CD4-positive, alpha-beta T cell treated with Interleukin-21 for 1 hour (primary cell): ENCODE results near the gene GSTA3.
"Not testable (repeated sequence)": the region's sequence is repeated elsewhere in the genome, so short reads cannot be mapped to it uniquely, and the experiment has no call there.

Experiments
- DNase-seq: peaks from one replicate; pipeline ENCODE4 v3.0.0-alpha.2; 2020

The GSTA3 gene

GRCh38 chr6:52909531-52909930 is at the start of gene GSTA3:
GSTA3 (minus strand) TSS chr6:52909698; CDS start chr6:52905834, 3,864 bp downstream.
- DNase-seq: no peak

- DNase-seq: no peak
These were observed 49.2 kb upstream of the GSTA3 start for GRCh38 chr6:52958546-52959255.

- no peak for DNase-seq
These were observed 46.4 kb upstream of the GSTA3 start for GRCh38 chr6:52955871-52956270.

- no peak for DNase-seq
These were observed 44.7 kb upstream of the GSTA3 start for GRCh38 chr6:52953911-52954839.

GRCh38 chr6:52946306-52946705 is 36.8 kb upstream of the GSTA3 start:
- no peak for DNase-seq

GRCh38 chr6:52942821-52943220 is 33.3 kb upstream of the GSTA3 start:
- not testable (repeated sequence) for DNase-seq

GRCh38 chr6:52942221-52942620 is 32.7 kb upstream of the GSTA3 start:
- DNase-seq: no peak

GRCh38 chr6:52937908-52938307 is 28.4 kb upstream of the GSTA3 start:
- no peak for DNase-seq

GRCh38 chr6:52933778-52934177 is 24.3 kb upstream of the GSTA3 start:
- no peak for DNase-seq

- DNase-seq: no peak
These were observed 21.9 kb upstream of the GSTA3 start for GRCh38 chr6:52931351-52931750.

GRCh38 chr6:52929321-52930164 is 20.0 kb upstream of the GSTA3 start:
- no peak for DNase-seq

GRCh38 chr6:52927451-52927850 is 18.0 kb upstream of the GSTA3 start:
- no peak for DNase-seq

- no peak for DNase-seq
These were observed 16.7 kb upstream of the GSTA3 start for GRCh38 chr6:52925919-52926792.

- DNase-seq: no peak
These were observed 15.5 kb upstream of the GSTA3 start for GRCh38 chr6:52925042-52925441.

- not testable (repeated sequence) for DNase-seq
These were observed 14.2 kb upstream of the GSTA3 start for GRCh38 chr6:52923689-52924088.

GRCh38 chr6:52922161-52922560 is 12.7 kb upstream of the GSTA3 start:
- DNase-seq: no peak

GRCh38 chr6:52921743-52922142 is 12.2 kb upstream of the GSTA3 start:
- no peak for DNase-seq

- DNase-seq: not testable (repeated sequence)
These were observed 10.0 kb upstream of the GSTA3 start for GRCh38 chr6:52919511-52919910.

- DNase-seq: not testable (repeated sequence)
These were observed 9.3 kb upstream of the GSTA3 start for GRCh38 chr6:52918771-52919170.

GRCh38 chr6:52918027-52918686 is 8.7 kb upstream of the GSTA3 start:
- not testable (repeated sequence) for DNase-seq

- no peak for DNase-seq
These were observed 5.0 kb upstream of the GSTA3 start for GRCh38 chr6:52914516-52914915.
